ENCODE results near the gene GRM3. TPM values are rescaled to one million over a fixed set of nuclear protein-coding genes. Genes with fewer than 3 reads are reported as not detected.

The GRM3 gene
- total and polyA plus RNA-seq, 2 of the 4 experiments (the other 2 are of a cell fraction), result not detected

DNA sequence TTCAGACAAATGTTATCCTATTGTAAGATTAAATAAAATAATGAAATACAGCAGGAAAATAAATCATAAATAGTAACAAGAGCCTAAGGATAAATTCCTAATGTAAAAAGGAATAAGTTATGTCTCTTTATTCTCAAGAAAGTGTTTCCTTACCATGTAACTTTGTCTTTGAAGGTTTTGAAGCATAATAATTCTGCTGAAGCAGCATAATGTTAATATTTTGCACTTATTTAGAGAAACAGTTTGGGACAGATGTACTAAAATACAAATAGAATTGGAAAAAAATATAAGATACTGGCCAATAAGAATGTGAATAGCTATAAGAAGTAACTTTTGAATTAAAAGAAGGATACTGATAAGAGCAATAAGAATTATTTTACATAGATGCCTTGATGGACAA lies 45.7 kb downstream of the GRM3 start:
- H4K8ac ChIP-seq (ENCODE audit: low read depth in 2 of 2, low read length in 2 of 2), result no peak overlapping the region
- dilution Hi-C loops (cut with HindIII; ENCODE audit: low sequenced_read_pairs, unreplicated experiment), result no loop called here

More for the DNA sequence above, 45.7 kb downstream of the GRM3 start:
- H3K56ac ChIP-seq (ENCODE audit: extremely low read depth, insufficient read depth, low read length), result no peak overlapping the region
- in situ Hi-C loops (cut with MboI; ENCODE audit: low sequenced_read_pairs) (no loop called here), intact Hi-C loops (cut with micrococcal nuclease) (no loop called here)
- BruUV-seq (replicated peaks), result no TSS peak
- ChIA-PET CTCF (no interaction called here), POLR2A (ENCODE audit: unreplicated experiment) (no interaction called here)
- H2BK20ac ChIP-seq (ENCODE audit: low read depth, low read length), result no peak overlapping the region
- H2AK9ac ChIP-seq (replicated peaks; ENCODE audit: low read depth, low read length, poor library complexity), result no peak overlapping the region
- no peak overlapping the region for H3K27ac ChIP-seq (ENCODE audit: insufficient read depth, low read length)
- no peak overlapping the region for H2AK5ac ChIP-seq (ENCODE audit: low read depth, low read length)
- no peak overlapping the region for H2AFZ ChIP-seq (replicated peaks; ENCODE audit: low read length, poor library complexity)
- no peak overlapping the region for H3K23ac ChIP-seq (ENCODE audit: low read depth, low read length)
- H3K9me3 ChIP-seq (ENCODE audit: control insufficient read depth, insufficient read depth, low read length), result no peaks in the 10 kb centered on the region; the same call in 1 of the 2 replicates
- H3K14ac ChIP-seq (replicated peaks; ENCODE audit: low read depth, low read length), result no peak overlapping the region
- H4K5ac ChIP-seq (ENCODE audit: low read depth, low read length), result no peak overlapping the region
- no peak overlapping the region for H3K4ac ChIP-seq (ENCODE audit: low read depth, low read length)
- no peak overlapping the region for H2BK15ac ChIP-seq (ENCODE audit: low read depth, low read length)
- H3K9me1 ChIP-seq (ENCODE audit: insufficient read depth, low read length), result no peaks in the 10 kb centered on the region
- DNase-seq (no peak), ATAC-seq (ENCODE audit: low read depth) (no peak)
- no peak overlapping the region for H2BK120ac ChIP-seq (ENCODE audit: low read depth, low read length)
- H3K4me3 ChIP-seq (ENCODE audit: insufficient read depth, low read depth, low read length), result no peak overlapping the region
- TF ChIP-seq CHD1 (IDR thresholded peaks at IDR 0.05; ENCODE audit: low read depth, low read length) (no peak), MAFK (IDR thresholded peaks at IDR 0.05; ENCODE audit: low read depth, low read length) (peak; percentile 56), FOS (IDR thresholded peaks at IDR 0.05; ENCODE audit: low read depth, low read length) (no peak), RCOR1 (IDR thresholded peaks at IDR 0.05; ENCODE audit: insufficient replicate concordance, low read length) (no peak), SMC3 (IDR thresholded peaks at IDR 0.05; ENCODE audit: low read depth, low read length) (no peak)
- no peaks in the 10 kb centered on the region for H3K4me1 ChIP-seq (ENCODE audit: control insufficient read depth, insufficient read depth, low read length)
- H4K20me1 ChIP-seq (ENCODE audit: insufficient read depth, low read length), result no peaks in the 10 kb centered on the region
- no peak overlapping the region for H2BK5ac ChIP-seq (ENCODE audit: low read depth, low read length, poor library complexity, severe bottlenecking)
- no peaks in the 10 kb centered on the region for H3K27me3 ChIP-seq (ENCODE audit: control insufficient read depth, insufficient read depth, low read length)
- no peaks in the 10 kb centered on the region for H3K36me3 ChIP-seq (ENCODE audit: control insufficient read depth, insufficient read depth, low read length)
- H3K18ac ChIP-seq (ENCODE audit: low read depth, low read length), result no peak overlapping the region
- no peak overlapping the region for H4K91ac ChIP-seq (ENCODE audit: insufficient read depth, low read depth, low read length)
- H3K9ac ChIP-seq (ENCODE audit: low read depth, low read length), result no peak overlapping the region
- H3K79me1 ChIP-seq (ENCODE audit: low read depth in 1 of 2, low read length in 2 of 2), result no peaks in the 10 kb centered on the region
- H3K4me2 ChIP-seq (ENCODE audit: low read depth, low read length), result no peak overlapping the region
